ENCODE results near the gene FBXL7. TPM values are rescaled to one million over a fixed set of nuclear protein-coding genes. Genes with fewer than 3 reads are reported as not detected.

FBXL7 gene
- total RNA-seq, 1 donor from 2014 or later, result 12.3 TPM

DNA sequence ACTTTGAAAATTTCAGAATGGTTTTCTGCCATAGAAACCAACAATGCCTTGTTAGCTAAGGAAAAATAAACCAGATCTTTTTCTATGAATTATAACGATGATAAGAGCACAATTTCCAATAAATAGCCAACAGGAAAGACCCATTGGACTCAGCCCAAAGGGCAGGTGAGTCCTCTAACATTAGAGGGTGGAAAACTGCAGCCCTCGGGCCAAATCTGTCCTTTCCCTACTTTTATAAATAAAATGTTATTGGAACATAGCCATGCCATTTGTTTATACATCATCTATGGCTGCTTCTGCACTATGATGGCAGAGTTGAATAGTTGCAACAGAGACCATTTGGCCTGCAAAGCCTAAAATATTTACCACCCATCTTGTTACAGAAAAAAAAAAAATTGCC is 296.1 kb downstream of the FBXL7 start:
- Mint-ChIP-seq H3K27me3 (ENCODE audit: insufficient read depth, low read depth) (peaks cover 3% of the 10 kb centered on the region), H3K9me3 (peaks cover 13% of the 10 kb centered on the region), H3K27ac (no peak overlapping the region), H3K36me3 (peaks cover 3% of the 10 kb centered on the region), H3K4me3 (no peak overlapping the region), H3K4me1 (peaks cover 7% of the 10 kb centered on the region)
- Histone ChIP-seq H3F3A (ENCODE audit: low read depth) (peaks cover 9% of the 10 kb centered on the region), H3K4me2 (no peak overlapping the region), H3K9me3 (ENCODE audit: low read depth) (peaks cover 7% of the 10 kb centered on the region), H4K20me1 (ENCODE audit: low read depth) (no peaks in the 10 kb centered on the region), H3K79me2 (ENCODE audit: low read depth) (peaks cover 25% of the 10 kb centered on the region), H3K36me3 (no peaks in the 10 kb centered on the region), H2AFZ (replicated peaks) (no peak overlapping the region), H3K27me3 (no peaks in the 10 kb centered on the region), H3K9ac (no peak overlapping the region), H3K27ac (no peak overlapping the region), H3K4me1 (peaks cover 13% of the 10 kb centered on the region), H3K4me3 (no peak overlapping the region)
- DNase-seq (ENCODE audit: low spot score), result no peak
- TF ChIP-seq, protein P1, sequence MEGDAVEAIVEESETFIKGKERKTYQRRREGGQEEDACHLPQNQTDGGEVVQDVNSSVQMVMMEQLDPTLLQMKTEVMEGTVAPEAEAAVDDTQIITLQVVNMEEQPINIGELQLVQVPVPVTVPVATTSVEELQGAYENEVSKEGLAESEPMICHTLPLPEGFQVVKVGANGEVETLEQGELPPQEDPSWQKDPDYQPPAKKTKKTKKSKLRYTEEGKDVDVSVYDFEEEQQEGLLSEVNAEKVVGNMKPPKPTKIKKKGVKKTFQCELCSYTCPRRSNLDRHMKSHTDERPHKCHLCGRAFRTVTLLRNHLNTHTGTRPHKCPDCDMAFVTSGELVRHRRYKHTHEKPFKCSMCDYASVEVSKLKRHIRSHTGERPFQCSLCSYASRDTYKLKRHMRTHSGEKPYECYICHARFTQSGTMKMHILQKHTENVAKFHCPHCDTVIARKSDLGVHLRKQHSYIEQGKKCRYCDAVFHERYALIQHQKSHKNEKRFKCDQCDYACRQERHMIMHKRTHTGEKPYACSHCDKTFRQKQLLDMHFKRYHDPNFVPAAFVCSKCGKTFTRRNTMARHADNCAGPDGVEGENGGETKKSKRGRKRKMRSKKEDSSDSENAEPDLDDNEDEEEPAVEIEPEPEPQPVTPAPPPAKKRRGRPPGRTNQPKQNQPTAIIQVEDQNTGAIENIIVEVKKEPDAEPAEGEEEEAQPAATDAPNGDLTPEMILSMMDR (IDR thresholded peaks at IDR 0.05), result no peak
- no peak for TF ChIP-seq EZH2phosphoT487 (IDR thresholded peaks at IDR 0.05)
- no peak for TF ChIP-seq EZH2 (IDR thresholded peaks at IDR 0.05)

GRCh38 chr5:15796557-15796956 is 296.6 kb downstream of the FBXL7 start:
- Histone ChIP-seq H3F3A (ENCODE audit: low read depth) (peaks cover 9% of the 10 kb centered on the region), H2AFZ (replicated peaks) (no peak overlapping the region), H3K4me2 (no peak overlapping the region), H3K9me3 (ENCODE audit: low read depth) (peaks cover 7% of the 10 kb centered on the region), H3K27ac (no peak overlapping the region), H3K4me1 (peaks cover 13% of the 10 kb centered on the region), H3K79me2 (ENCODE audit: low read depth) (peaks cover 25% of the 10 kb centered on the region), H4K20me1 (ENCODE audit: low read depth) (no peaks in the 10 kb centered on the region), H3K27me3 (no peaks in the 10 kb centered on the region), H3K9ac (no peak overlapping the region), H3K4me3 (no peak overlapping the region), H3K36me3 (no peaks in the 10 kb centered on the region)
- H3K27me3 Mint-ChIP-seq (ENCODE audit: insufficient read depth, low read depth), result peaks cover 3% of the 10 kb centered on the region
- H3K4me3 Mint-ChIP-seq, result no peak overlapping the region
- TF ChIP-seq EZH2phosphoT487 (IDR thresholded peaks at IDR 0.05) (no peak), EZH2 (IDR thresholded peaks at IDR 0.05) (no peak)
- TF ChIP-seq, protein P1 (IDR thresholded peaks at IDR 0.05), result no peak
- no peak for DNase-seq (ENCODE audit: low spot score)
- peaks cover 3% of the 10 kb centered on the region for H3K36me3 Mint-ChIP-seq
- peaks cover 13% of the 10 kb centered on the region for H3K9me3 Mint-ChIP-seq
- H3K27ac Mint-ChIP-seq, result no peak overlapping the region
- peaks cover 7% of the 10 kb centered on the region for H3K4me1 Mint-ChIP-seq

GRCh38 chr5:15797116-15797515 is 297.1 kb downstream of the FBXL7 start:
- Mint-ChIP-seq H3K27ac (no peak overlapping the region), H3K36me3 (peaks cover 3% of the 10 kb centered on the region), H3K4me1 (peaks cover 7% of the 10 kb centered on the region), H3K9me3 (peaks cover 14% of the 10 kb centered on the region), H3K4me3 (no peak overlapping the region), H3K27me3 (ENCODE audit: insufficient read depth, low read depth) (peaks cover 3% of the 10 kb centered on the region)
- Histone ChIP-seq H3K79me2 (ENCODE audit: low read depth) (peaks cover 25% of the 10 kb centered on the region), H3K27me3 (no peaks in the 10 kb centered on the region), H4K20me1 (ENCODE audit: low read depth) (no peaks in the 10 kb centered on the region), H3F3A (ENCODE audit: low read depth) (peaks cover 9% of the 10 kb centered on the region), H2AFZ (replicated peaks) (no peak overlapping the region), H3K27ac (no peak overlapping the region), H3K4me1 (peaks cover 13% of the 10 kb centered on the region), H3K9ac (no peak overlapping the region), H3K36me3 (no peaks in the 10 kb centered on the region), H3K4me3 (no peak overlapping the region), H3K4me2 (no peak overlapping the region), H3K9me3 (ENCODE audit: low read depth) (peaks cover 7% of the 10 kb centered on the region)
- DNase-seq (ENCODE audit: low spot score), result no peak
- TF ChIP-seq, protein P1 (IDR thresholded peaks at IDR 0.05), result no peak
